Activated naive CD4-positive, alpha-beta T cell treated with anti-CD3 and anti-CD28 coated beads for 36 hours (primary cell): Measurements from ENCODE around the gene GALNT6. TPM values are rescaled to one million over a fixed set of nuclear protein-coding genes. Genes with fewer than 3 reads are reported as not detected.
A peak's percentile ranks its signal among the peaks of the same experiment; 100 is the strongest.
"Not testable (repeated sequence)": the region's sequence is repeated elsewhere in the genome, so short reads cannot be mapped to it uniquely, and the experiment has no call there.

Experiments
- CTCF ChIA-PET: fragments of 350-600 bp; sonication (Branson Sonifier 250); formaldehyde crosslinking; loops from one replicate; lab custom pipeline; 2021; ENCODE audit warnings: antibody characterized with exemption; lab: Charles Lee
- DNase-seq: peaks from one replicate; pipeline ENCODE4 v3.0.0-alpha.2; 2020
- H3K27ac Mint-ChIP-seq: one replicate; pipeline ENCODE4 v1.8.0; 2021; ENCODE audit warnings: mild to moderate bottlenecking, mixed read lengths
- H3K27me3 Mint-ChIP-seq: one replicate; pipeline ENCODE4 v1.8.0; 2021; ENCODE audit warnings: low read depth, mixed read lengths
- H3K36me3 Mint-ChIP-seq: one replicate; pipeline ENCODE4 v1.8.0; 2021; ENCODE audit warnings: low read depth, mixed read lengths
- H3K4me1 Mint-ChIP-seq: one replicate; pipeline ENCODE4 v1.8.0; 2021; ENCODE audit warnings: low read depth, mixed read lengths
- H3K4me3 Mint-ChIP-seq: one replicate; pipeline ENCODE4 v1.8.0; 2021; ENCODE audit warnings: mild to moderate bottlenecking, moderate library complexity, mixed read lengths
- H3K9me3 Mint-ChIP-seq: one replicate; pipeline ENCODE4 v1.8.0; 2021; ENCODE audit warnings: mixed read lengths
- intact Hi-C: fragments of 100-400 bp; cut with micrococcal nuclease; formaldehyde crosslinking; loops from one replicate; pipeline ENCODE4 v1.15.1; 2023
- total RNA-seq, 2 experiments: library from RNA; stranded (reverse); gene quantifications; one replicate each; pipeline ENCODE4 v1.2.3, GENCODE V29; 2021

GALNT6 gene
- total RNA-seq, 2 experiments from 2014 or later = 5.1 to 5.4 TPM

DNA sequence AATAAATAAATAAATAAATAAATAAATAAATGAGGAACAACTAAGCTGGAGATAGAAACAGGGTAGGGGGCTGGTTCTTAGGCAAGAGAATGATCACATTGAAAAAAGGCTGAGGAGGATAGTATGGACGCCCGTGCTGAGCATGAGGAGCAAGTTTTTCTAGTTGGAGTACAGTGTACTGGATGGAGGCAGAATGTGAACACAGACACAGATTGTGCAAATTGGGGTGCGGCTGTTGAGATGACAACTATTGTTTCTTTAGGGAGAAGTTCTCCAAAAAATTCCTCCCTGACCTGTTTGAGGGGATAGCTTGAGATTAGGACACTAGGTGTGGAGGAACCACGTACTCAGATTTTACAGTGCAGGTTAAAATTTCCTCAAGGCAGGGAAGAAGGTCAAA lies 66.3 kb downstream of the GALNT6 start:
- peaks cover 24% of the 10 kb centered on the region for H3K36me3 Mint-ChIP-seq
- no peak for DNase-seq
- intact Hi-C loops = loop anchor here (1.0 to 10.0 kb wide), 8 partner anchors 58 to 1578 kb away; partner anchors contain the start of genes ATF1, CSRNP2, LARP4 and LETMD1
- H3K9me3 Mint-ChIP-seq = no peaks in the 10 kb centered on the region
- H3K27ac Mint-ChIP-seq = peak overlapping the region; percentile 82
- H3K4me3 Mint-ChIP-seq = peak overlapping the region; percentile 64
- H3K4me1 Mint-ChIP-seq = peaks cover 83% of the 10 kb centered on the region
- CTCF ChIA-PET = interaction anchor here (1.5 kb wide), 1 partner anchor 16 kb away, joined by 7 read pairs; no protein-coding TSS in a partner anchor
- H3K27me3 Mint-ChIP-seq = no peaks in the 10 kb centered on the region

DNA sequence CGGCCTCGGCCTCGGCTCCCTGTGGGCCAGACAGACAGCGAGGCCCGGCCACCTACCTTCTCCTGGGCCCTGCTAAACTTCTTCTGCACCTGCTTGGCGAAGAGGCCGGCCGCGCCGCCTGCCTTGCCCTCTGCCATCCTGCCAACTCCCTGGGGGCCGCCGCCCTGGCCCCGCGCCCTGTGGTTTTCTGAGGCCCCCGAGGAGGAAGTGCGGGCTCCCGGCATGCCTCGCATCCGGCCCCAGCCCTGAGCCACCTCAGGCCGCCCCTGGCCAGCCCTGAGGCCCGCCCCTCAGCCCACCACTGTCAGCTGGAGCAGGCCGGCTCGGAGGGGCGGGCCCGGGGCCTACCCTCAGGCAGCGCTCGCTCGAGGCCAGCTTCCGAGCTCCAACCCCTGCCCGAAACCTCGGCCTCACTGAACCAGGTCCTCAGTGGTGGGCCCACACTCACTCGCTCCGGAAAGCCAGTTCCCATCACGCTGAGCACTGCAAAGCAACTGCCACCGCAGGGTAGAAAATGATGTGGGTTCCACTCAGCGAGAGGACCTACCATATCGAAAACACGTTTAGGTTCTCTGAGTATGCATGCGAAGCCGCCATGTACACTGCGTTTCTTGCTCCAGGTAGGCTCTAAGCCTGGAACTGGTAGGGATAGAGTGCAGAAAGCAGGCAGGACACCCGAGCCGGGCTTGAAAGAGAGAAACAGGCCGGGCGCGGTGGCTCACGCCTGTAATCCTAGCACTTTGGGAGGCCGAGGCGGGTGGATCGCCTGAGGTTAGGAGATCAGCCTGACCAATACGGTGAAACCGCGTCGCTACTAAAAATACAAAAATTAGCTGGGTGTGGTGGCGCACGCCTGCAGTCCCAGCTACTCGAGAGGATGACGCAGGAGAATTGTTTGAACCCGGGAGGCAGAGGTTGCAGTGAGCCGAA lies 67.0 kb downstream of the GALNT6 start, which contains the start of gene BIN2:
TSS of gene BIN2 (minus strand) at position 209 of the 930 bp plus-strand sequence. CDS start at position 137, 72 bp downstream.
- Mint-ChIP-seq H3K27ac (peak within 1 kb of the TSS; percentile 99), H3K4me3 (peak within 1 kb of the TSS; percentile 95), H3K27me3 (no peaks in the 10 kb centered on the region), H3K9me3 (no peaks in the 10 kb centered on the region), H3K4me1 (peaks cover 83% of the 10 kb centered on the region), H3K36me3 (peaks cover 24% of the 10 kb centered on the region)
- peak; percentile 79 for DNase-seq
- intact Hi-C loops = loop anchor here (1.0 to 10.0 kb wide), 9 partner anchors 45 to 1577 kb away; partner anchors contain the start of genes ATF1, CSRNP2, LARP4 and TFCP2
- CTCF ChIA-PET = interaction anchor here (1.5 to 3.4 kb wide), 3 partner anchors 17 to 54 kb away, joined by 7 to 19 read pairs (median 11); partner anchors contain the start of gene SMAGP

DNA sequence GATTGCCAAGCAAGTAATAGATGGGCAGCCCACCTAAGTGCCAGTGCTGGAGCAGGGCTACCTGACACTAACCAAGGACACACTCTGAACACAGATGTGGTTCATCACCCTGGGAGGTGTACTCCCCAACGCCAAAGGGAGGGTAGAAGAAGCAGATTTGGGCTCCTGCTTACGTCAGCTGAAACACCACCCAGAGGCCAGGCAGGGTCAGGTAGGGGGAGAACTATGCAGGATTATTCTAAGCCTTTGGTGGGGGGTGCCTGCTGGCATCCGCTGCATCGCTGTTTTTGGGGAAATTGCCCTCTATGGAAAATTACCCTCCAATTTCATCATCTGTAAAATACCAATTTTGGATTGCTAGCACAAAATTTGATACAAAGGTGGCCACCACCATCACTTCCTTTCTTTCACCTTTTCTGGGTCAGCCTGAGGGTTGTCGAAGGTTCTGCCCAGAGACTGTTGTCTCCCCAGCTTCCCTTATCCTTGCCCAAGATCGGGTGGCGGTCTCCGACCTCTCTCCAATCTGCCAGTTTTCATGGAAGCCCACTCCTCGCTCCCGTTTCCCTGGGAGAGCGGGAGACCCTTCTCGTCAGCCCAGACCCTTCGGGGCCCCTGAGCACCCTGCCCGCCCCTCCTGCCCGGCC lies 67.8 kb downstream of the GALNT6 start:
- Mint-ChIP-seq H3K9me3 (no peaks in the 10 kb centered on the region), H3K4me3 (peak overlapping the region; percentile 95), H3K27ac (peak overlapping the region; percentile 99), H3K4me1 (peaks cover 83% of the 10 kb centered on the region), H3K36me3 (peaks cover 26% of the 10 kb centered on the region), H3K27me3 (no peaks in the 10 kb centered on the region)
- DNase-seq = peak; percentile 83
- CTCF ChIA-PET = interaction anchor here (0.7 to 3.4 kb wide), 3 partner anchors 17 to 106 kb away, joined by 4 to 19 read pairs (median 11); partner anchors contain the start of gene SMAGP
- intact Hi-C loops = loop anchor here (2.0 to 10.0 kb wide), 8 partner anchors 45 to 1576 kb away; partner anchors contain the start of genes ATF1, LARP4 and TFCP2

DNA sequence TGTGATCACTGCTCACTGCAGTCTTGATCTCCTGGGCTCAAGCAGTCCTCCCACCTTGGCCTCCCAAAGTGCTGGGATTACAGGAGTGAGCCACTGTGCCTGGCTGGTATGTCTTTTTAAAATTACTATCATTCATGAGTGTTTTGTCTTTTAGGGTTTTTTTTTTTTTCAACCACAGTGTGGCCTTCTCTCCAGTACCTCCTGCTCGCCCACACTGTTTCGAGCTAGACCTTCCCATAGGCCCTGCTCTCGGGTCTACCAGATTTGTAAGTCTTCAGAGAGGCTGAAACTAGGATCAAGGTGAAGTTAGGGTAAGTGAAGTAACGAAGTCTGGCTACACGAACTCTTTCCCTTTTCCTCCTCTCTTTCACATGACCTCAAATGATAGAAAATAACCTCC lies 68.8 kb downstream of the GALNT6 start:
- no peaks in the 10 kb centered on the region for H3K27me3 Mint-ChIP-seq
- H3K9me3 Mint-ChIP-seq = peaks cover 2% of the 10 kb centered on the region
- peak overlapping the region; percentile 99 for H3K27ac Mint-ChIP-seq
- peak overlapping the region; percentile 95 for H3K4me3 Mint-ChIP-seq
- intact Hi-C loops = loop anchor here (1.0 to 10.0 kb wide), 9 partner anchors 8 to 1575 kb away; partner anchors contain the start of genes ATF1, LARP4 and TFCP2
- peaks cover 31% of the 10 kb centered on the region for H3K36me3 Mint-ChIP-seq
- CTCF ChIA-PET = interaction anchor here (0.7 to 3.4 kb wide), 3 partner anchors 18 to 105 kb away, joined by 4 to 19 read pairs (median 11); partner anchors contain the start of gene SMAGP
- DNase-seq = peak; percentile 59
- H3K4me1 Mint-ChIP-seq = peaks cover 81% of the 10 kb centered on the region

DNA sequence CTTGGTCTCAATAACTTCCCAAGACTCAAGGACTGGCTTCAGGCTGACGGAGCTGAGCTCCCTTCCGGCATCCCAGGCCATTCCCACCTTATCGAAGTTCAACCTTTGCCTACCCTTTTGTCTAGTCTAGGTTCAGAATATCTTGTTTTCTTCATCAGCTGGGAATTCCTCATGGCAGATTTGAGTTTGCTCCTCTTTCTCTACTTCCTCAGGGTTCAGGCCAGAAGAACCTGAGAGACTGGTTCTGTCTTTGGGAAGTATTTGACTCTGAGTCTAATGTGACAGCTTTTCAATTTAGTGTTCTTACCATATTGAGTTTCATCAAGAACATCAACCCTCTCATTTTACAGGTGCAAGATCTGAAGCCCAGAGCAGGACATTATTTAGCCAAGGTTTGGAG lies 69.3 kb downstream of the GALNT6 start:
- H3K4me1 Mint-ChIP-seq = peaks cover 79% of the 10 kb centered on the region
- H3K36me3 Mint-ChIP-seq = peaks cover 34% of the 10 kb centered on the region
- H3K4me3 Mint-ChIP-seq = peak overlapping the region; percentile 95
- peak overlapping the region; percentile 99 for H3K27ac Mint-ChIP-seq
- CTCF ChIA-PET = interaction anchor here (3.2 to 3.4 kb wide), 2 partner anchors 19 to 52 kb away, joined by 11 to 19 read pairs; partner anchors contain the start of gene SMAGP
- H3K27me3 Mint-ChIP-seq = no peaks in the 10 kb centered on the region
- peaks cover 2% of the 10 kb centered on the region for H3K9me3 Mint-ChIP-seq
- intact Hi-C loops = loop anchor here (1.0 to 10.0 kb wide), 9 partner anchors 8 to 1575 kb away; partner anchors contain the start of genes ATF1, LARP4 and TFCP2
- no peak for DNase-seq

DNA sequence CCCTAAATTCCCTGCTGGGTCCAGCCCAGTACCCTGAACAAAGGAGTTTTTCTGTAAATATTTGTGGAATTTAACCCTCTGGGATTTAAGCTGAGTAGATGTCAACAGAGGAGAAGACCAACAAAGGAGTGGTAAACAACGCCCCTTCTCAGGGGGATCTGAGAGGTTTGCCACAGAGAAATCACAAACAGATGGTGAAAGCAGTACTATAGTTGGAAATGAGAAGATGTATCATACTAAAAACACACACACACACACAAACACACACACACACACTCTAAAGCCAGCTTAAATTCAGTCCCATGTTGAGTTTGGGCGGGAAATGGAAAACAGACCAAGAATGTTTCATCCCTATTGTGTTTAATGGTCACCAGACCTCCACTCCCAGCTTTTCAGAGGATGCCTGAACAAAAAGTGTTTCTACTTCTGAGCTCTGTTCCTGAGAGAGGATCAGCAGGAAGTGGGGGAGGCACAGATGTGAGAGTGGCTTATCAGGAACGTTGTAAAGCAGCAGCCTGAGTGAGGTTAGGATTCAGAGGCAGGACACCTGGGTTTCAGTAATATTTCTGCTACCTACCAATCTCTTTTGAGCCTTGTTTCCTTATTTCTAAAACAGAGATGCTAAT lies 70.4 kb downstream of the GALNT6 start:
- peak overlapping the region; percentile 95 for H3K4me3 Mint-ChIP-seq
- peaks cover 75% of the 10 kb centered on the region for H3K4me1 Mint-ChIP-seq
- H3K27me3 Mint-ChIP-seq = no peaks in the 10 kb centered on the region
- peak; percentile 41 for DNase-seq
- CTCF ChIA-PET = interaction anchor here (0.6 to 3.4 kb wide), 4 partner anchors 17 to 82 kb away, joined by 3 to 19 read pairs (median 6); partner anchors contain the start of gene DAZAP2
- H3K27ac Mint-ChIP-seq = peak overlapping the region; percentile 99
- H3K36me3 Mint-ChIP-seq = peaks cover 37% of the 10 kb centered on the region
- peaks cover 2% of the 10 kb centered on the region for H3K9me3 Mint-ChIP-seq
- intact Hi-C loops = loop anchor here (5.0 to 10.0 kb wide), 6 partner anchors 54 to 1574 kb away; partner anchors contain the start of genes ATF1, LARP4 and TFCP2

DNA sequence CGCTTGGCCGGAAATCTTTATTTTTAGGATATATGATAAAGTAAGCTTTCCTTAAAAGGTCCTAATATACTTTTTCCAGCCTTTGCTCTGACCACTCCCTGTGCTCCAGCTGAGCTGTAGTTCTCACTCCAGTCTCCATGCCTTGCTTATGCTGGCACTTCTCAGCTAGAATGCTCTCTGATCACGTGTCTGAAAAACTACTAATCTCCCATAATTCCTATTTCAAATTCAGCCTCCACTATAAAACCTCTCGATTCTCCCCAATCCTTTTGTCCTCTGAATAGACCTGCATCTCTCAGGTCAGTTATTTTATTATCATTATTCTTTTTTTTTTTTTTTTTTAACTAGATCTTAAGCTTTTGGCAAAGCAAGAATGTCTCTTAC lies 70.9 kb downstream of the GALNT6 start:
- Mint-ChIP-seq H3K9me3 (peaks cover 2% of the 10 kb centered on the region), H3K36me3 (peaks cover 37% of the 10 kb centered on the region), H3K4me1 (peaks cover 76% of the 10 kb centered on the region), H3K27ac (peak overlapping the region; percentile 99), H3K4me3 (no peak overlapping the region), H3K27me3 (no peaks in the 10 kb centered on the region)
- intact Hi-C loops = loop anchor here (5.0 to 10.0 kb wide), 6 partner anchors 53 to 1573 kb away; partner anchors contain the start of genes ATF1, LARP4 and TFCP2
- no peak for DNase-seq
- CTCF ChIA-PET = interaction anchor here (0.6 to 3.4 kb wide), 6 partner anchors 17 to 187 kb away, joined by 3 to 19 read pairs (median 6); partner anchors contain the start of gene DAZAP2

DNA sequence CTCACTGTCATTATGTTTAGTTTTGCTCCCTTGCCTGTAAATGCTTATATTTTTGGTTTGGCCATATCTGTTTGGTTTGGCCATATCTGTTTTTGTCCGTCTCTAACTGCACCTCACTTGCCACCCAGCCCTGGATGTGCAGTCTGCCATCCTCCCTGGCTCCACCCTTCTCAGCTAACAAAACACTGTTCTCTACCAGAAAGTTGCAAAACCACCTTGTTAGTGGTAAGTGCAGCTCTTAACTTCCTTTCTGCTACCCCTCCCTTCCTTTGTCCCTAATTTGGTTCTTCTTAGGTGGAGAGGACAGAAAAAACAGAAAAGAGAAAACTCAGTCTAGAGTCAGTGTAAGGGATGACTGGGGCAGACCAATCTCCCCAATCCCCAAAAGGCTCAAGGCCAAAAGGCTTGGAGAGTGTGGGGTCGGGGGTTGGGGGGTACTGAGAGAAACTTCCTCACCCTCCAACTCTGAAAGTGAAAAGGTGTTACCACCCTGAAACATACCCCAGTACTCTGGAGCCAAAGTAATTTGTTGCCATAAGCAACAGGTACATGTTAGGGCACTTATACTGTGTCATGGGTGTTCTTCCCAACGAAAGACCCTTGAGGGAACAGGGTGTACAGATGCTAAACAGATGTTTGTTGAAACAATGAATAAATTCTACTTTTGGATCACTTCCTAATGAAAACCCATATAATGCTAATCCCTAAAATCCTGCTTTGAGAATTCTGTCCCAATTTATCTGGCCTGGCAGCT lies 72.2 kb downstream of the GALNT6 start:
- peak; percentile 63 for DNase-seq
- Mint-ChIP-seq H3K4me3 (peak overlapping the region; percentile 25), H3K27me3 (no peaks in the 10 kb centered on the region), H3K36me3 (peaks cover 35% of the 10 kb centered on the region), H3K4me1 (peaks cover 66% of the 10 kb centered on the region), H3K27ac (peak overlapping the region; percentile 89), H3K9me3 (peaks cover 2% of the 10 kb centered on the region)
- intact Hi-C loops = loop anchor here (1.0 kb wide), 1 partner anchor 9 kb away; no protein-coding TSS in a partner anchor
- CTCF ChIA-PET = interaction anchor here (0.5 to 1.5 kb wide), 5 partner anchors 11 to 557 kb away, joined by 3 to 9 read pairs (median 4); no protein-coding TSS in a partner anchor

DNA sequence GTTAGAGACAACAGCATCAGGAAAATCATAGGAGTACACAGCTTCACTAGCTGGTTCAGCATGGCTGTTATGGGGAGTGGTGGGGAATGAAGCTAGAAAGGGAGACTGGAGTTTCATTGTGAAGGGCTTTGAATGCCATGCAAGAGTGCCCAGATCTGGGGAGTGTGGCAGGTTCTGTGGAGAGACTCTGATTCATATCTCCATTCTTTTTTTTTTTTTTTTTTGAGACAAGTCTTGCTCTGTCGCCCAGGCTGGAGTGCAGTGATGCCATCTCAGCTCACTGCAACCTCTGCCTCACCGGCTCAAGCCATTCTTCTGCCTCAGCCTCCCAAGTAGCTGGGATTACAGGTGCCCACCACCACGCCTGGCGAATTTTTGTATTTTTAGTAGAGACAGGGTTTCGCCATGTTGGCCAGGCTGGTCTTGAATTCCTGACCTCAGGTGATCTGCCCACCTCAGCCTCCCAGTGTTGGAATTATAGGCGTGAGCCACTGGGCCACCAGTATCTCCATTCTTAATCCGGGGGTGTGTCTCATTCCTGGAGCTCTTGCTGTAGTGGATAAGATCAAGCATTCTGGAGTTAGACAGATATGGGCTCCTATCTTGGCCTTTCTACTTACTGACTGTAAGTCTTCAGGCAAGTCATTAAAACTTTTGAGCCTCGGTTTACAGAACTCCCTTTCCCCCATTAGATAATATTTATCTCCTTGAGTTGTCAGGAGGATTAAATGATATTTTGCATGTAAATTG lies 73.0 kb downstream of the GALNT6 start:
- intact Hi-C loops, H3K9me3 Mint-ChIP-seq, H3K27me3 Mint-ChIP-seq, H3K4me3 Mint-ChIP-seq, DNase-seq: not testable (repeated sequence)
- CTCF ChIA-PET = interaction anchor here (0.5 to 1.0 kb wide), 5 partner anchors 10 to 706 kb away, joined by 3 to 5 read pairs (median 3); no protein-coding TSS in a partner anchor
- Mint-ChIP-seq H3K4me1 (peaks cover 68% of the 10 kb centered on the region), H3K36me3 (peaks cover 37% of the 10 kb centered on the region), H3K27ac (peak overlapping the region; percentile 89)

DNA sequence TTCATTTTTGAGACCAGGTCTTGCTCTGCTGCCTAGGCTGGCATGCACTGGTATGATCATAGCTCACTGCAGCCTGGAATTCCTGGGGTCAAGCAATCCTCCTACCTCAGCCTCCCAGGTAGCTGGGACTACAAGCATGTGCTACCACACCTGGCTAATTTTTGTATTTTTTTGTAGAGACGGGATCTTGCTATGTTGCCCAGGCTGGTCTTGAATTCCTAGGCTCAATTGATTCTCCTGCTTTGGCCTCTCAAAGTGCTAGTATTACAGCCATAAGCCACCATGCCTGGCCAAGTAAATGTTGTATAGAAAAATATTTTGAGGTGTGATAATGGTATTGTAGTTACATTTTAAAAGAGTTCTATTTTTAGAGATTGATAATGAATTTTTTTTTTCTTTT lies 79.8 kb downstream of the GALNT6 start:
- H3K4me3 Mint-ChIP-seq = no peak overlapping the region
- no peaks in the 10 kb centered on the region for H3K9me3 Mint-ChIP-seq
- peaks cover 58% of the 10 kb centered on the region for H3K4me1 Mint-ChIP-seq
- no peak overlapping the region for H3K27ac Mint-ChIP-seq
- CTCF ChIA-PET = interaction anchor here (0.6 to 1.2 kb wide), 2 partner anchors 30 to 35 kb away, joined by 3 to 8 read pairs; no protein-coding TSS in a partner anchor
- DNase-seq = no peak
- H3K36me3 Mint-ChIP-seq = peaks cover 23% of the 10 kb centered on the region
- no peaks in the 10 kb centered on the region for H3K27me3 Mint-ChIP-seq
- intact Hi-C loops = no loop called here
